NCI-H1417 treated with DMSO at 0.1 percent for 48 hours (cell line): ENCODE measurements around the gene RASAL1.

ENCODE experiments used
- DNase-seq: peaks from one replicate; lab custom pipeline; 2025; lab: John Stamatoyannopoulos, UW

Gene RASAL1

DNA sequence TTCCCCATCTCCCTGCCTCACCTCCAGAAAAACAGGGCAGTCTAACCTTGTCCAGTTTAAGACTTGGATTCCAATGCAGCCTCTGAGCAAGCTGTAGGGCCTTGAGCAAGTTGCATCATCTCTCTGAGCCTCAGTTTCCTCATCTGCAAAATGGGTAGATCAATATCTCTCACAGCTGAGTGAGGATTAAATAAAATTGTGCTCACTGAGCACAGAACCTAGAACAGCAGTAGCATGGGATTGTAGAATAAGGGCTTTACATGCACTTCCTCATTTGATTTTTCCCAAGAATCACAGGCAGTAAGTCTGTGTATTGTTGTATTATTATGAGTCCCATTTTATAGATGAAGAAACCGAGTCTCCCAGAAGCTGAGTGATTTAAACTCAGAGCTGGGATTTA, 77.0 kb downstream of the RASAL1 start:
- DNase-seq: no peak

DNA sequence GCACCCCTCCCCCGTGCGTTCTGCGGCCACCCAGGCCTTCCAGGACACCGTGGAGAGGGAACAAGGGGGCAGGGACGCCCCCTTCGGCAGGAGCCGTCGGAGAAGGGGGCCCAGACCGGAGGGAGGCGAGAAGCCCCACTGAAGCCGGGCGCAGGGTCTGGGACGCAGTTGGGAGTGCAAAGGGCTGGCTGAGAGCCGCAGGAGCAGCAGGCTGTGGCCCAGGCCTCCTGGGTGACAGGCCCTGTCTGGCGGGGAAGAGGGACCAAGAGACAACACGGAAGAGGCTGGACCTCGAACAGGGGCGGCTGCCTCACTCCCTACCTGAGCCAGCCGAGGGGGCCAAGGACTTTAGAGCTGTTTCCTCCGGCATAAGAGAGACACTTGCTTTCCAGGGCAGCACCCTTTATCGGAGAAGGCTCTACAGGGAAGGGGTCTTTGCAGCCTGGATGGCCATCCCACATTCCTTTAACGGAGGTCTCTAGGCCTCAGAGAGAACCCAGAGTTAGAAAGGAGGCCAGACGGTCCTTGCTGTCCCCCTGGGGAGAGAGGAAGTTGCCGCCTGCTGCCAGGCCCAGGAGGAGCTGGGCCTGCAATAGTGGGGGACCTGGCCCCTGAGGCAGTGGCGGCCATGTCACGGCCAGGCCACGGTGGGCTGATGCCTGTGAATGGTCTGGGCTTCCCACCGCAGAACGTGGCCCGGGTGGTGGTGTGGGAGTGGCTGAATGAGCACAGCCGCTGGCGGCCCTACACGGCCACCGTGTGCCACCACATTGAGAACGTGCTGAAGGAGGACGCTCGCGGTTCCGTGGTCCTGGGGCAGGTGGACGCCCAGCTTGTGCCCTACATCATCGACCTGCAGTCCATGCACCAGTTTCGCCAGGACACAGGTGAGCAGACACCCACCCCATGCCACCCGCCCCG, 77.7 kb downstream of the RASAL1 start:
- no peak for DNase-seq

DNA sequence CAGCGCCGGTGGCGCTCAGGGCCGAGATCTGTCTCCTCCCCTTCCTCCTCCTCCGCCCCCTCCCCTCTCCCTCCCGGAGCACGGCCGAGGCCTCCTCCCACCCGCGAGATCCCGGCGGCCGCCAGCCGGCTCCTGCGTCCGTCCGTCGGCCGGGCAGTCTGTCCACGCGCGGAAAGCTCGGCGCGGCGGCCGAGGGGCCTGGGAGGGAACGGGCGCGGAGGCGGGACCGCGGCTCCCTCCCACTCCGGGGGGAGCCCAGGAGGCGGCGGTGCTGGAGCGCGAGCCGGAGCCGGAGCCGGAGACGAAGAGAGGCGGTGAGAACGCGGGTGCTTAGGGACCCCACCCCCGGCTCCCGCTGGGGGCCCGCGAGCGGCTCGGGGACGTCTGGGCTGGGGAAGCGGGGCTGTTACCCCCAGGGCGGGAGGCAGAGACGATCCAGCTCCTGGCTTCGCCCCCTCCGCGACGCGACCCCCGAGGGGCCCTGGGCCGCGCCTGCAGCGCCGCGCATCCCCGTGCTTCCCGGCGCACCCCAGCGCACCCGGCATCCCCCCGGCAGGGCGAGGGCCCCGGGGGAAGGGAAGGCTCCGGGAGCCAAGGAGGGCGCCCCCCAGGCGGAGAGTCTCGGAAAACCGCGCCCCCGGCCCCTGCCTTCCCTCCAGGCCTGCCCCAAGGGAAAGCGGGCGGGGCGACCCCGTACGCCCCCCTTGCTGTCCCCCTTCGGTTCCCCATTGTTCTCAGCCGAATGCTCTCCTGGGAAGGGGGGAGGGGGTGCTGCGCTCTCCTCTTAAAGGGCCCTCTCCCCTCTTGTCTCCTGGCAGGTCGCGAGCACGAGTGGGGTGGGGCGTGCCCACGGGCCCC, 78.7 kb downstream of the RASAL1 start, which contains the start of gene DTX1:
TSS of gene DTX1 (plus strand) at position 100 of the 858 bp plus-strand sequence. CDS start 1,463 bp downstream, outside the sequence.
- no peak for DNase-seq

DNA sequence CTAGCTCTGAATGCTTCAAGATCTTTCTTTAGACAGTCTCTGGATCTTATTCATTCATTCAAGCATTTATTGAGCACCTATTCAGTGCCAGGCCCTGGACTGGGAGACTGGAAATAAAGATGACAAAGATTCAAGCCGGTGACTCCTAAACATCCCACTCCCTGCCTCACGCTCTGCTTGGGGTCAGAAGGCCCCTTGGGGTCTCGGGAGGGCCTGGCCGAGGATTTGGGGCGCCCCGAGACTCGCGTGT, 79.3 kb downstream of the RASAL1 start:
- DNase-seq: no peak

DNA sequence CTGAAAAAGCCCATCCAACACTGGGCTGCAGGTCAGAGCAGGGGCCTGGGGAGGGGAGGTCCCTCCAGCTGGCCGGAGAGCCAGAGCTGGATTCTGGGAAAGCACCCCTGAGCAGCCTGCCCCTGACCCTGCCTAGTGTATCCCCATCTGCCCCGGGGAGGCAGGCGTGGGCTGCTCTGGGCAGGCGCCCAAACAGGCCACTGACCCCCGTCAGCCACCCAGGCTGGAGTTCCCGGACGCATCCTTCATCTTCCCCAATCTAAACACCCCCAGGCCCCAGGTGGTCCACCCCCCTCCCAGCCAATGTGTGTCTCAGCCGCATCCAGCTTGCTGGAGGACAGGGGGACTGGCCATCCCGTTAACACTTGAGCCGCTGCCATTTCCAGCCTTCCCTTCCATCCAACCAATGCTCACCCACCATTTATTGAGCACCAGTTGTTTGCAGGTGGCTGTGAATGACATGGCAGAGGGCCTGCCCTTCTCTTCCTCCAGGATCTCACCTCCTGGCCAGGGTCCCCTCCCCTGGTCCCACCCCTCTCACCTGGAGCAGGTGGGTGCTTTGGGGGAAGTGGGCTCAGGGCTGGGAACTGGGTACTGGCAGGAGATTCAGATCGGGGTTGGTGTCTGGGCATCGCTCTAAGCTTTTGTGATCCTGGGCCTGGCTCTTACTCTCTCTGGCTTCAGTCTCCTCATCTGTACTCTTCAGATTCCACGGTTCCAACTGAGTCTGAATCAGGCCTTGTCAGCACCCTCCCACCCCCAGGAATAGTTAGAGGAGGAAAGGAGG, 79.8 kb downstream of the RASAL1 start:
- DNase-seq: no peak

DNA sequence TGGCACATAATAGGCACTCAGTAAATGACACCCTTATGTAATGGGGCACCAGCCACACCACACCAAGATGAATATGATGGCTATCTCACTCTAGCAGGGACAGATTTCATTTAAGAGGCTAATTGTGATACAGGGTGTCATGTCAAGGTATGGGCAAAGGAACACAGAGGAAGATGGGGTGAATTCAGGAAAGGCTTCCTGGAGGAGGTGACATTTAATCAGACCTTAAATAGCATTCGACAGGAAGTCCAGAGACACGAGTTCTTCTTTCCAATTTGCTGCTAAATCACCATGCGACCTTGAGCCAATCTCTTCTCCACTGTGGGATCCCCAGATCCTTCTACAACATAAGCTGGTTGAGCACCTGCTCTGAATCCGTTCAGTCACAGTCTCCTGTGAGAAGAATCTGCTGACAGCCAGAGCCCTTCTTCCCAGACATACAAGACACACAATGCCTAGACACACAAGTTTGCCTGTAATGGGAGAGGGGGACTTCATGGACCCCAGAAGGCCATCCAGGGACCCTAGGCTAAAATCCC, 80.5 kb downstream of the RASAL1 start:
- DNase-seq: no peak

DNA sequence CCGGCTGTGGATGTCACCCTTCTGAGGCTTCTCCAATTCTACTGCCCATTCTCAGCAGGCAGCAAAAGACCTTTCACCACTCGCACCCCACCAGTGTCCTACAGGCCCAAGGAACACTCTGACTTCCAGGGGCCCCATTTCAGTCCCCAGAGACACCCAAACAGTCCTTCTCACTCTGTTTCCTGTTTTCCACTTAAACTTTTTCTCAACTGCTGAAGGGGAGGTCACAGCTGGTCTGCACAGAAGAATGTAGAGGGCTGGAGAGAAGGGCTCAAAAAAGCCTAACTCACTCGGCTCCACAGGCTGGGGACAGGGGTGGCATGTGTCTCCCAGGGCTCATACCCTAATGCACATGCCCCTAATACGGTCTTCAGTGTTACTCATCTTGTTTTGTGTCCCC, 83.2 kb downstream of the RASAL1 start:
- no peak for DNase-seq

DNA sequence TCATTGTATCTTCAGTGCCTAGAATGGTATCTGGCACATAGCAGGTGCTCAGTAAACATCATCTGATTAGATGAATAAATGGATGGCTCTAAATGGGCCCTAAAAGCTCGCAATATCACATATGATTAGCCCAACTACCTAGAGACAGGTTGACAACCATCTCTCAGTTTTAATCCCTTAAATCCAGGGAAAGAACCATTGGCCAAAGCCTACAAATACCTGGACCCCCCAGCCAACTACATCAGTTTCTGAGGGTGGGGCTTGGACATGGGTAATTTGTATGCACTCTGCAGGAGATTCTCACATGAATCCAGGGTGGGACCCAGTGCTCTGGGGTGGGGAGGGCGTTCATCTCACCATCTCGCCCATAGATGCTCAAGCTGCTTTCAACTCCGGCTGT, 83.8 kb downstream of the RASAL1 start:
- no peak for DNase-seq

DNA sequence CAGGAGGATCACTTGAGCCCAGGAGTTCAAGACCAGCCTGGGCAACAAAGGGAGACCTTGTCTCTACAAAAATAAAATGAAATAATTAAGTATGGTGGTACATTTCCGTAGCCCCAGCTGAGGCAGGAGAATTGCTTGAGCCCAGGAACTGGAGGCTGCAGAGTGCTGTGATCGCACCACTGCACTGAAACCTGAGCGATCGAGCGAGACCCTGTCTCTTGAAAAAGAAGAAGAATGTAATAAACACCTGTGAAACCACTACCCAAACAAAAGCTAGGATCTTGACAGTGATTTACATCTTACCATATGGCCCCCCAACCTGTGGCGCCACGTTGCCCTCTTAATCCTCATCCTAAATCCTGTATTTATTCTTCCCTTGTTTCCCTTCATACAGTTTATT, 84.8 kb downstream of the RASAL1 start:
- no peak for DNase-seq

DNA sequence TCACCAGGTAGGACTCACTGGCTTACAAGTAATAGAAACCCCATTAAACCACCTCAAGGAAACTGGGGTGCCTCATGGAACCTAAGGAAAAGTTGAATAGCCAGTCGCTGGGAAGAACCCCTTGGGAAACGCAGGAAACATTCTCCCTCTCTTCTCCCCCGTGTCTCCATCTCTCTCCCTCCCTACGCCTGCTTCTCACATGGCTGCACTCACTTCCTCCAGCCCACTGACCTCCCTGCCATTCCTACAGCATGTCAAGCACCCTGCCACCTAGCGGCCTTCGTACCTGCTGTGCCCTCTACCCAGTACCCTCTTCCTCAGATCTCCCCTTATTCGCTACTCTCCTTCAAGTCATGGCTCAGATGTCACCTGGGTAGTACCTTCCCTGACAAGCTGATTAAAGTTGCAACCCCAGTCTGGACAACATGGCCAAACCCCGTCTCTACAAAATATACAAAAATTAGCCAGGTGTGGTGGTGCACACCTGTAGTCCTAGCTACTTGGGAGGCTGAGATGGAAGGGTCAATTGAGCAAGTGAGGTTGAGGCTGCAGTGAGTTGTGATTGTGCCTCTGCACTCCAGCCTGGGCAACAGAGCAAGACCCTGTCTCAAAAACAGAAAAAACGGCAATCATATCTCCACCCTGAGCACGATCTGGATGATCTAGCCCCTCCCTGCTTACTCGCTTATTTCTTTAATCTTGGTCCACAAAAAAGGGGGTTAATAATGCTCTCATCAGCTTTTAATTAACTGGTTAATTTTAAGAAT, 85.4 kb downstream of the RASAL1 start:
- DNase-seq: no peak
